OCI-LY7 (cell line): ENCODE measurements around the gene VENTX.

Source experiments
- CTCF ChIP-seq: fragments of 200-600 bp; sonication (generic); conservative IDR thresholded peaks from 2 replicates; pipeline ENCODE4 v1.5.1; 2014; ENCODE audit warnings: mild to moderate bottlenecking, antibody characterized with exemption, low read length, moderate library complexity, mixed read lengths
- EZH2phosphoT487 ChIP-seq: fragments of 200-600 bp; sonication (generic); IDR thresholded peaks from 2 replicates; pipeline ENCODE4 v1.6.1; 2018; ENCODE audit warnings: low read depth, borderline replicate concordance, mild to moderate bottlenecking, mixed run types, antibody characterized with exemption, low read length, moderate library complexity, mixed read lengths

- no peak for TF ChIP-seq CTCF
- TF ChIP-seq EZH2phosphoT487, result no peak
Observed at GRCh38 chr10:133261726-133262325, 24.2 kb downstream of the VENTX start.
